ENCODE results near the gene FLVCR2.

FLVCR2 gene

GRCh38 chr14:75559045-75559444 is 19.4 kb upstream of the FLVCR2 start:
- DNase-seq = no peak

- peak; percentile 63 to 65 for DNase-seq
Measured at GRCh38 chr14:75559451-75560222, 18.8 kb upstream of the FLVCR2 start.

GRCh38 chr14:75561013-75561432 is 17.4 kb upstream of the FLVCR2 start:
- peak; percentile 32 to 44 for DNase-seq

GRCh38 chr14:75562089-75562488 is 16.3 kb upstream of the FLVCR2 start:
- peak; percentile 48 to 68 for DNase-seq

GRCh38 chr14:75562489-75562888 is 15.9 kb upstream of the FLVCR2 start:
- no peak for DNase-seq

- DNase-seq = no peak
Measured at GRCh38 chr14:75563931-75564330, 14.5 kb upstream of the FLVCR2 start.

- no peak for DNase-seq
Measured at GRCh38 chr14:75565056-75565455, 13.4 kb upstream of the FLVCR2 start.

GRCh38 chr14:75566321-75566720 is 12.1 kb upstream of the FLVCR2 start:
- peak; percentile 70 to 88 for DNase-seq

GRCh38 chr14:75566752-75567151 is 11.7 kb upstream of the FLVCR2 start:
- no peak for DNase-seq

GRCh38 chr14:75568140-75568539 is 10.3 kb upstream of the FLVCR2 start:
- no peak for DNase-seq

GRCh38 chr14:75568791-75569190 is 9.6 kb upstream of the FLVCR2 start:
- peak in 1 of 2 experiments; percentile 36 for DNase-seq

GRCh38 chr14:75570797-75571196 is 7.6 kb upstream of the FLVCR2 start:
- DNase-seq = no peak

- no peak for DNase-seq
Measured at GRCh38 chr14:75572104-75572503, 6.3 kb upstream of the FLVCR2 start.

- DNase-seq = no peak
Measured at GRCh38 chr14:75577090-75577489, 1.3 kb upstream of the FLVCR2 start.

- DNase-seq = peak; percentile 61 to 70
Measured at GRCh38 chr14:75577729-75578101, 705 bp upstream of the FLVCR2 start.

GRCh38 chr14:75578786-75579337 is 442 bp downstream of the FLVCR2 start:
- DNase-seq = no peak

- no peak for DNase-seq
Measured at GRCh38 chr14:75579338-75579864, 981 bp downstream of the FLVCR2 start.

- no peak for DNase-seq
Measured at GRCh38 chr14:75579882-75580281, 1.5 kb downstream of the FLVCR2 start.

- DNase-seq = no peak
Measured at GRCh38 chr14:75587388-75587787, 9.0 kb downstream of the FLVCR2 start.

- no peak for DNase-seq
Measured at GRCh38 chr14:75589931-75590330, 11.5 kb downstream of the FLVCR2 start.

- DNase-seq = no peak
Measured at GRCh38 chr14:75591331-75591946, 13.0 kb downstream of the FLVCR2 start.

GRCh38 chr14:75591987-75592575 is 13.7 kb downstream of the FLVCR2 start:
- no peak for DNase-seq

GRCh38 chr14:75595226-75595625 is 16.8 kb downstream of the FLVCR2 start:
- DNase-seq = no peak

- no peak for DNase-seq
Measured at GRCh38 chr14:75597149-75597548, 18.7 kb downstream of the FLVCR2 start.

Measured in stimulated activated CD4-positive, alpha-beta T cell treated with anti-CD3 and anti-CD28 coated beads, Interleukin-4, amount 100 ng/mL, for 4 hours (primary cell).